ENCODE data around the gene CHN2.

The CHN2 gene

GRCh38 chr7:29453021-29453420 lies 258.4 kb downstream of the CHN2 start:
- no peak overlapping the region for H3K9ac ChIP-seq
- no peak overlapping the region for H2AFZ ChIP-seq (ENCODE audit: low read depth)
- no peaks in the 10 kb centered on the region for H3K27me3 ChIP-seq (ENCODE audit: insufficient read depth, low read depth)
- no peak for TF ChIP-seq CTCF (conservative IDR thresholded peaks at IDR 0.05; ENCODE audit: low read depth, low read length)
- H3K4me1 ChIP-seq (ENCODE audit: low read depth, poor library complexity, severe bottlenecking): no peaks in the 10 kb centered on the region
- no peak overlapping the region for H3K4me2 ChIP-seq
- no peak overlapping the region for H3K4me3 ChIP-seq (IDR thresholded peaks at IDR 0.05; ENCODE audit: insufficient read depth, low read depth, low read length)
- H3K27ac ChIP-seq: no peak overlapping the region
- H3K36me3 ChIP-seq (ENCODE audit: insufficient read depth): no peaks in the 10 kb centered on the region
- H4K20me1 ChIP-seq (ENCODE audit: insufficient read depth): no peaks in the 10 kb centered on the region
- no peaks in the 10 kb centered on the region for H3K79me2 ChIP-seq (ENCODE audit: insufficient read depth, low read depth)

- no peaks in the 10 kb centered on the region for H3K36me3 ChIP-seq (ENCODE audit: insufficient read depth)
Observed at GRCh38 chr7:29454464-29454863, 259.9 kb downstream of the CHN2 start.

GRCh38 chr7:29454899-29455451 lies 260.4 kb downstream of the CHN2 start:
- no peak for TF ChIP-seq CTCF (conservative IDR thresholded peaks at IDR 0.05; ENCODE audit: low read depth, low read length)
- Histone ChIP-seq H3K9ac (no peak overlapping the region), H4K20me1 (ENCODE audit: insufficient read depth) (no peaks in the 10 kb centered on the region), H3K79me2 (ENCODE audit: insufficient read depth, low read depth) (no peaks in the 10 kb centered on the region), H3K27ac (no peak overlapping the region), H2AFZ (ENCODE audit: low read depth) (no peak overlapping the region), H3K4me1 (ENCODE audit: low read depth, poor library complexity, severe bottlenecking) (no peaks in the 10 kb centered on the region), H3K36me3 (ENCODE audit: insufficient read depth) (no peaks in the 10 kb centered on the region), H3K4me3 (IDR thresholded peaks at IDR 0.05; ENCODE audit: insufficient read depth, low read depth, low read length) (no peak overlapping the region), H3K27me3 (ENCODE audit: insufficient read depth, low read depth) (no peaks in the 10 kb centered on the region), H3K4me2 (no peak overlapping the region)

More at GRCh38 chr7:29454464-29454863, 259.9 kb downstream of the CHN2 start:
- H3K79me2 ChIP-seq (ENCODE audit: insufficient read depth, low read depth): no peaks in the 10 kb centered on the region
- no peak overlapping the region for H3K27ac ChIP-seq
- H3K4me2 ChIP-seq: no peak overlapping the region
- no peak overlapping the region for H2AFZ ChIP-seq (ENCODE audit: low read depth)
- no peak for TF ChIP-seq CTCF (conservative IDR thresholded peaks at IDR 0.05; ENCODE audit: low read depth, low read length)
- no peaks in the 10 kb centered on the region for H4K20me1 ChIP-seq (ENCODE audit: insufficient read depth)
- H3K9ac ChIP-seq: no peak overlapping the region
- H3K4me1 ChIP-seq (ENCODE audit: low read depth, poor library complexity, severe bottlenecking): no peaks in the 10 kb centered on the region
- no peak overlapping the region for H3K4me3 ChIP-seq (IDR thresholded peaks at IDR 0.05; ENCODE audit: insufficient read depth, low read depth, low read length)
- H3K27me3 ChIP-seq (ENCODE audit: insufficient read depth, low read depth): no peaks in the 10 kb centered on the region

- no peaks in the 10 kb centered on the region for H3K36me3 ChIP-seq (ENCODE audit: insufficient read depth)
- no peak overlapping the region for H3K9ac ChIP-seq
- no peaks in the 10 kb centered on the region for H3K79me2 ChIP-seq (ENCODE audit: insufficient read depth, low read depth)
- no peak overlapping the region for H2AFZ ChIP-seq (ENCODE audit: low read depth)
- no peak for TF ChIP-seq CTCF (conservative IDR thresholded peaks at IDR 0.05; ENCODE audit: low read depth, low read length)
- H3K27me3 ChIP-seq (ENCODE audit: insufficient read depth, low read depth): no peaks in the 10 kb centered on the region
- no peak overlapping the region for H3K4me2 ChIP-seq
- no peaks in the 10 kb centered on the region for H3K4me1 ChIP-seq (ENCODE audit: low read depth, poor library complexity, severe bottlenecking)
- H3K4me3 ChIP-seq (IDR thresholded peaks at IDR 0.05; ENCODE audit: insufficient read depth, low read depth, low read length): no peak overlapping the region
- no peak overlapping the region for H3K27ac ChIP-seq
- H4K20me1 ChIP-seq (ENCODE audit: insufficient read depth): no peaks in the 10 kb centered on the region
Observed at GRCh38 chr7:29457141-29457561, 262.6 kb downstream of the CHN2 start.

All from KMS-11 (cell line).